Mesendoderm (in vitro differentiated cells): Measurements from ENCODE around the gene POLR2E.

ENCODE experiments used
- DNase-seq: peaks from one replicate; pipeline ENCODE4 v3.0.0; 2013
- H2AK5ac ChIP-seq: 2 replicates; pipeline ENCODE4 v1.6.1; 2013; ENCODE audit warnings: low read length, inconsistent platforms
- H2BK120ac ChIP-seq: 2 replicates; pipeline ENCODE4 v1.6.1; 2013; ENCODE audit warnings: low read depth, mild to moderate bottlenecking, low read length, moderate library complexity, mixed read lengths
- H2BK15ac ChIP-seq: replicated peaks from 2 replicates; pipeline ENCODE4 v1.6.1; 2013; ENCODE audit warnings: low read depth, mild to moderate bottlenecking, moderate library complexity
- H2BK5ac ChIP-seq: 2 replicates; pipeline ENCODE4 v1.6.1; 2013; ENCODE audit warnings: low read length, inconsistent platforms
- H3K18ac ChIP-seq: 2 replicates; pipeline ENCODE4 v1.6.1; 2013; ENCODE audit warnings: mild to moderate bottlenecking, low read length, mixed read lengths
- H3K23ac ChIP-seq: one replicate; pipeline ENCODE4 v1.6.1; 2013; ENCODE audit warnings: low read length
- H3K27ac ChIP-seq: 2 replicates; pipeline ENCODE4 v1.5.1; 2013; ENCODE audit warnings: low read depth, mild to moderate bottlenecking, inconsistent platforms, low read length, moderate library complexity
- H3K27me3 ChIP-seq: 2 replicates; pipeline ENCODE4 v1.6.1; 2013; ENCODE audit warnings: low read length, control low read depth, mild to moderate bottlenecking, inconsistent platforms; ENCODE audit not compliant: insufficient read depth, poor library complexity
- H3K36me3 ChIP-seq: 2 replicates; pipeline ENCODE4 v1.6.1; 2013; ENCODE audit warnings: low read length, inconsistent platforms; ENCODE audit not compliant: control insufficient read depth, insufficient read depth
- H3K4ac ChIP-seq: one replicate; pipeline ENCODE4 v1.6.1; 2013; ENCODE audit warnings: low read depth, mild to moderate bottlenecking, low read length, moderate library complexity
- H3K4me1 ChIP-seq: 2 replicates; pipeline ENCODE4 v1.6.1; 2013; ENCODE audit warnings: low read depth, low read length, inconsistent platforms; ENCODE audit not compliant: control insufficient read depth
- H3K4me2 ChIP-seq: 2 replicates; pipeline ENCODE4 v1.6.1; 2013; ENCODE audit warnings: low read length
- H3K4me3 ChIP-seq: 2 replicates; pipeline ENCODE4 v1.5.1; 2013; ENCODE audit warnings: mild to moderate bottlenecking, low read length
- H3K56ac ChIP-seq: one replicate; pipeline ENCODE4 v1.6.1; 2013; ENCODE audit warnings: low read length
- H3K79me1 ChIP-seq: 2 replicates; pipeline ENCODE4 v1.6.1; 2013; ENCODE audit warnings: low read length, inconsistent platforms
- H3K79me2 ChIP-seq: 2 replicates; pipeline ENCODE4 v1.6.1; 2013; ENCODE audit warnings: mild to moderate bottlenecking, low read length; ENCODE audit not compliant: control insufficient read depth, insufficient read depth
- H3K9ac ChIP-seq: 2 replicates; pipeline ENCODE4 v1.6.1; 2013; ENCODE audit warnings: low read length, inconsistent platforms
- H4K5ac ChIP-seq: one replicate; pipeline ENCODE4 v1.6.1; 2013; ENCODE audit warnings: low read length
- H4K8ac ChIP-seq: one replicate; pipeline ENCODE4 v1.6.1; 2013; ENCODE audit warnings: low read depth, mild to moderate bottlenecking, control low read depth, low read length, moderate library complexity
- WGBS: extraction: QIAGEN DNeasy Blood & Tissue Kit; methylation state at CpG from one replicate; pipeline ENCODE4 v1.1.7; 2013; ENCODE audit warnings: low lambda C conversion rate, missing lambda C conversion rate; ENCODE audit not compliant: insufficient coverage; ENCODE audit errors: extremely low coverage; 5-methylcytosine and 5-hydroxymethylcytosine counted together

POLR2E gene

GRCh38 chr19:1080360-1081161 lies 14.6 kb downstream of the POLR2E start:
- Histone ChIP-seq H3K4ac (no peak overlapping the region), H3K9ac (no peak overlapping the region), H3K79me1 (no peaks in the 10 kb centered on the region), H2AK5ac (no peak overlapping the region), H3K4me1 (no peaks in the 10 kb centered on the region), H4K5ac (no peak overlapping the region), H2BK5ac (no peak overlapping the region), H3K4me3 (no peak overlapping the region), H3K79me2 (no peaks in the 10 kb centered on the region), H4K8ac (no peak overlapping the region), H3K4me2 (no peak overlapping the region), H3K56ac (no peak overlapping the region), H3K27ac (no peak overlapping the region), H3K27me3 (no peaks in the 10 kb centered on the region), H2BK120ac (no peak overlapping the region), H3K18ac (no peak overlapping the region), H2BK15ac (no peak overlapping the region), H3K23ac (no peak overlapping the region), H3K36me3 (no peaks in the 10 kb centered on the region)
- WGBS: no CpG with 5 or more reads among the region's 50 CpGs
- DNase-seq: no peak

DNA sequence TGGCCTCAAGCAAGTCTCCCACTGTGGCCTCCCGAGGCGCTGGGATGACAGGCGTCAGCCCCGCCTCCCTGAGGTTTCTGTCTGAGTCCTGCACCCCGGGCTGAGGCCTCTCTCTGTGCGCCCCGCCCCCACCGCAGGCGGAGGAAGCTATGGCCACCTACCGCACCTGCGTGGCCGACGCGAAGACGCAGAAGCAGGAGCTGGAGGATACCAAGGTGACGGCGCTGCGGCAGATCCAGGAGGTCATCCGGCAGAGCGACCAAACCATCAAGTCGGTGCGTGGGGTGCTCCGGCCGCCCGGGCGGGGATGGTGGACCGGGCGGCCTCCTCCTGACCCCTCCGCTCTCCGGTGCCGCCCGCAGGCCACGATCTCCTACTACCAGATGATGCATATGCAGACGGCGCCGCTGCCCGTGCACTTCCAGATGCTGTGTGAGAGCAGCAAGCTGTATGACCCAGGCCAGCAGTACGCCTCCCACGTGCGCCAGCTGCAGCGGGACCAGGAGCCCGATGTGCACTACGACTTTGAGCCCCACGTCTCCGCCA lies 15.5 kb downstream of the POLR2E start:
- H3K79me1 ChIP-seq: no peaks in the 10 kb centered on the region
- no peak overlapping the region for H3K4me2 ChIP-seq
- no peaks in the 10 kb centered on the region for H3K79me2 ChIP-seq
- H3K27ac ChIP-seq: no peak overlapping the region
- no peak for DNase-seq
- no CpG with 5 or more reads among the region's 45 CpGs for WGBS
- no peak overlapping the region for H3K4ac ChIP-seq
- no peak overlapping the region for H2AK5ac ChIP-seq
- H4K8ac ChIP-seq: no peak overlapping the region
- H3K18ac ChIP-seq: no peak overlapping the region
- no peak overlapping the region for H3K56ac ChIP-seq
- no peak overlapping the region for H3K9ac ChIP-seq
- no peak overlapping the region for H3K23ac ChIP-seq
- H2BK15ac ChIP-seq: no peak overlapping the region
- H2BK120ac ChIP-seq: no peak overlapping the region
- no peaks in the 10 kb centered on the region for H3K36me3 ChIP-seq
- H3K4me3 ChIP-seq: no peak overlapping the region
- H4K5ac ChIP-seq: no peak overlapping the region
- no peaks in the 10 kb centered on the region for H3K27me3 ChIP-seq
- H3K4me1 ChIP-seq: no peaks in the 10 kb centered on the region
- H2BK5ac ChIP-seq: no peak overlapping the region

GRCh38 chr19:1076951-1077350 lies 18.2 kb downstream of the POLR2E start:
- Histone ChIP-seq H3K4me1 (no peaks in the 10 kb centered on the region), H4K8ac (no peak overlapping the region), H3K36me3 (no peaks in the 10 kb centered on the region), H3K9ac (no peak overlapping the region), H3K27ac (no peak overlapping the region), H3K79me1 (no peaks in the 10 kb centered on the region), H2AK5ac (no peak overlapping the region), H3K4me2 (no peak overlapping the region), H3K18ac (no peak overlapping the region), H2BK5ac (no peak overlapping the region), H3K27me3 (no peaks in the 10 kb centered on the region), H3K4ac (no peak overlapping the region), H3K79me2 (no peaks in the 10 kb centered on the region), H2BK120ac (no peak overlapping the region), H4K5ac (no peak overlapping the region), H3K56ac (no peak overlapping the region), H2BK15ac (no peak overlapping the region), H3K4me3 (no peak overlapping the region), H3K23ac (no peak overlapping the region)
- no CpG with 5 or more reads among the region's 16 CpGs for WGBS
- no peak for DNase-seq

DNA sequence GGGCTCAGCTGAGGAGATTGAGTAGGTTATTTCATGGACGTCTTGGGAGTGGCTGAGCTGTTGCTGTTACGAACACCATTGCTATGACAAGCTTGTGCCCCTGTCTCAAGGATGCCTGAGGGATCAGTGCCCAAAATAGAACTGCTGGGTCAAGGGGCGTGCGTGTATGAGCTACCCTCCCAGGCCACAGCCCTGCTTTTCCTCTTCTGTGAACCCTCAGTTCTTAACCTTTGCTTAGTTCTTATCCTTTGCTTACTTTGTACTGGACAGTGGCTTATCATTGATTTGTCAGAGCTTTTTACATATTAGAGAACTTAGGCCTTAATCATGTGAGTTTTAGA lies 19.2 kb downstream of the POLR2E start:
- Histone ChIP-seq H3K56ac (no peak overlapping the region), H2BK120ac (no peak overlapping the region), H4K5ac (no peak overlapping the region), H3K18ac (no peak overlapping the region), H2AK5ac (no peak overlapping the region), H3K4ac (no peak overlapping the region), H2BK15ac (no peak overlapping the region), H3K79me1 (no peaks in the 10 kb centered on the region), H4K8ac (no peak overlapping the region), H3K27me3 (peaks cover under 1% of the 10 kb centered on the region), H3K36me3 (no peaks in the 10 kb centered on the region), H3K27ac (no peak overlapping the region), H2BK5ac (no peak overlapping the region), H3K23ac (no peak overlapping the region), H3K4me2 (no peak overlapping the region), H3K4me3 (no peak overlapping the region), H3K9ac (no peak overlapping the region), H3K4me1 (no peaks in the 10 kb centered on the region), H3K79me2 (no peaks in the 10 kb centered on the region)
- WGBS: no CpG with 5 or more reads among the region's 4 CpGs
- DNase-seq: no peak

DNA sequence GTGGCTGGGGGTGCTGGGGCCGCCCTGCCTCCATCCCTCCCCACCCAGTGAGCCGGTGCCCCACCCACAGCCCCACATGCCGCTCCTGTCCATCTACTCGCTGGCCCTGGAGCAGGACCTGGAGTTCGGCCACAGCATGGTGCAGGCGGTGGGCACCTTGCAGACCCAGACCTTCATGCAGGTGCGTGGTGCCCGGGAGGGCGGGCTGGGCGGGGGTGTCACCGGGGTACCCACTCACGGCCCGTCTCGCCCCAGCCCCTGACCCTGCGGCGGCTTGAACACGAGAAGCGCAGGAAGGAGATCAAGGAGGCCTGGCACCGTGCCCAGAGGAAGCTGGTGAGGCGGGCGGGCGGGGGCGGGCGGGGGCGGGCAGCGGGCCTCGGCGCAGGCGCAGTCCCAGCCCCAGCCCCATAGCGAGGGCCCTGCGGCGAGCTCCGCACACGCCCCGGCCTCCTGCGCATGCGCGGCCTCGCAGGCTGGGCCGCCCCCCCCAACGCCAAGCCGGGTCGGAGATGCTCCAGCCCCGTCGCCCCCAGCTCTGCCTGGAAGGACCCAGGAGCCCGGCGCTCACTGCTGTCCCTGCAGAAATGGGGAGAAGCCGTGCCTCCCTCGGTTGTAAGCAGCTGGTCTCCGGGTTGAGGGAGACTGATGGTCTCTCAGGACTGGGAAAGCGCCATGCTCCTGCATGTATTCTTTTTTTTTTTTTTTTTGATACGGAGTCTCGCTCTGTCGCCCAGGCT lies 20.5 kb downstream of the POLR2E start:
- no peak overlapping the region for H3K27ac ChIP-seq
- no peak overlapping the region for H2BK5ac ChIP-seq
- H3K4me2 ChIP-seq: no peak overlapping the region
- H2BK120ac ChIP-seq: no peak overlapping the region
- H3K36me3 ChIP-seq: no peaks in the 10 kb centered on the region
- H3K79me1 ChIP-seq: no peaks in the 10 kb centered on the region
- no peaks in the 10 kb centered on the region for H3K79me2 ChIP-seq
- H3K9ac ChIP-seq: no peak overlapping the region
- DNase-seq: no peak
- H2AK5ac ChIP-seq: no peak overlapping the region
- no peaks in the 10 kb centered on the region for H3K4me1 ChIP-seq
- H4K5ac ChIP-seq: no peak overlapping the region
- no peak overlapping the region for H2BK15ac ChIP-seq
- H4K8ac ChIP-seq: no peak overlapping the region
- H3K23ac ChIP-seq: no peak overlapping the region
- H3K18ac ChIP-seq: no peak overlapping the region
- no CpG with 5 or more reads among the region's 54 CpGs for WGBS
- H3K56ac ChIP-seq: no peak overlapping the region
- peaks cover 5% of the 10 kb centered on the region for H3K27me3 ChIP-seq
- H3K4me3 ChIP-seq: no peak overlapping the region
- H3K4ac ChIP-seq: no peak overlapping the region
